Ishikawa (cell line): ENCODE data around the gene LAMC1.

ENCODE experiments used
- CEBPB ChIP-seq: IDR thresholded peaks from 2 replicates; pipeline ENCODE4 v1.6.1; 2012
- EP300 ChIP-seq: IDR thresholded peaks from 2 replicates; pipeline ENCODE4 v1.6.1; 2012; ENCODE audit warnings: borderline replicate concordance

- TF ChIP-seq CEBPB: no peak
- no peak for TF ChIP-seq EP300
These were observed 11.5 kb downstream of the LAMC1 start for GRCh38 chr1:183034682-183035081.
